ENCODE results near the gene DMD. TPM values are rescaled to one million over a fixed set of nuclear protein-coding genes. Genes with fewer than 3 reads are reported as not detected.

The DMD gene
- polyA plus RNA-seq, 4 donors = 15.1 to 19.3 (median 17.7) TPM

DNA sequence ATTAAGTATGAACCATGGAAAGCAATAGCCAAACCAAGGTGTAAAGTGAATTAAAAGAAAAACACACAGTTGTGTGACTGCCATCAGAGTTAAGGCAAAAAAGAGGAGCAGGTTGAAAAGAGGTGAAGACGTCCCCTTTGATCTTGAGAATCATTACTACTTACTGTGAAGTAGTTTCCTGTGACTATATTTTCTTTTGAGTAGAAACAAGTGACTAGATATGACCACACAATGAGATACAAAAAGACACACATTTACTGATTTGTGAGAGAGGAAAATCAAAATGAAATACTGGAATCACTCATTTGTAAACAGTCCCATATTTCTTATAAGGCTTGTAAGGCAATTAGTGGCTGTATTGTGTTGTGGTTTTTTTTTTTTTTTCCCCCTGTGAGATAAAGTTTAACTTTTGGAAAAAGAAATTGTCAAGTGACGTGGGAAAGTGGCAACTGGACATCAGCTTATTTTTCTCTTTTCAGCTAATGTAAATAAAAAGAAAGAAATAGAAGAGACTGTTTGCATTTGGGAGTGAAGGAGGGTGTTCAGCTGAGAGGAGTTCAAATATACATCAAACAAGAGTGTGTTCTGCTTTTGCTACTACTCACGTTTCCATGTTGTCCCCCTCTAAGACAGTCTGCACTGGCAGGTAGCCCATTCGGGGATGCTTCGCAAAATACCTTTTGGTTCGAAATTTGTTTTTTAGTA, 2033.1 kb downstream of the DMD start:
- no peak for DNase-seq (ENCODE audit: low read depth in 4 of 4, low spot score in 3 of 4)

DNA sequence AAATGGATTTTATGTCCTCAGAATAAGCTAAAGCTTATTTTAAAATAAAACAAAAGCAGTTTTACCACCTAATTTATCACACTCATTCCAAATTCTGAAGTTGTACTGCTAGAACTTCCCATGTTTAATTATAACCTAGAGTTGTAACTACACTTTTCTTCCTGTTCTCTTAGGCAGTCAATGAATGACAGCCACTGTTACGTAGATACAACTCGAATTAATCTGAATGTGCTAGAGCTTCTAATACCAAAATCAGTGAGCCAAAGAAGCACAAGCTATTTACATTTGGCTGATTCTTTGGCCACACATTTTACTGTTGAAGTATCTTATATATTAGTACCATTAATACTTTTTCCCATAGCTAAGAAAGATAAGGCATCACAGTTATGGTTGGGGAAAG, 2040.6 kb downstream of the DMD start:
- no peak for DNase-seq (ENCODE audit: low read depth in 4 of 4, low spot score in 3 of 4)

DNA sequence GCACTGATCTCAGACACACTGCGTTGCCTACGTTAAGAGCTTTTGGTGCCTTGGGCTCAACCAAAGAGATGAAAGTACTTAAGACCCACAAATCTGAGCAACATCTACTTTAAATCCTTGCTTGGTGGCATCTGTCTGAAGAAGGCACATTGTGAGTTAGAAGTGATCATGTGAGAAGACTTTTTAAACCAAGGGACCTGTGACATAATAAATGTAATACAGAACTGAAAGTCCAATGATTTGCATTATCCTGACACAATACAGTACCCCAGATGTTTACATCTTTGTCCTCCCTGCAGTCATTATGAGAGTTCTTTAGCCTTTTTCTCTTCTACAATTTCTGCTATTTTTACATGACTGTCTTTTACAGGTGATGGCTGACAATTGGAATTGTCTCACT, 2042.8 kb downstream of the DMD start:
- no peak for DNase-seq (ENCODE audit: low read depth in 4 of 4, low spot score in 3 of 4)

DNA sequence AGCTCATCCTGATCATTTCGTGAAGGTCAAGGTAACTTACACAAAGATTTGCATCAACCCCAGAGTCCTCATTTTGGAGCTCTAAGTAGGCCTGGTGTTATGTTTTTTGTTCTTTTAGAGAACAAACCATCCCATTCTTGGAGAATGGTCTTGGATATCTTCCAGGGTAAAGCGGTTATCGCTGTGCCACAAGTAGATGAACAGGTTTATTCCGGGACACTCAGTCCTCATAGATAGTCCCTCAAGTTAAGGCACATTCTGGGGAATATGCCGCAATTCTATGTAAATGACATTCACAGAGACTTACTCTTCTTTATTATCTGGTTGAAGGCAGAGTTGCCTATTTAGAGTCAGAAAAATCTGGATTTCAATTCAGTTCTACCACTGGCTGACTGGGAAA, 2044.5 kb downstream of the DMD start:
- DNase-seq (ENCODE audit: low read depth in 4 of 4, low spot score in 3 of 4) = no peak

DNA sequence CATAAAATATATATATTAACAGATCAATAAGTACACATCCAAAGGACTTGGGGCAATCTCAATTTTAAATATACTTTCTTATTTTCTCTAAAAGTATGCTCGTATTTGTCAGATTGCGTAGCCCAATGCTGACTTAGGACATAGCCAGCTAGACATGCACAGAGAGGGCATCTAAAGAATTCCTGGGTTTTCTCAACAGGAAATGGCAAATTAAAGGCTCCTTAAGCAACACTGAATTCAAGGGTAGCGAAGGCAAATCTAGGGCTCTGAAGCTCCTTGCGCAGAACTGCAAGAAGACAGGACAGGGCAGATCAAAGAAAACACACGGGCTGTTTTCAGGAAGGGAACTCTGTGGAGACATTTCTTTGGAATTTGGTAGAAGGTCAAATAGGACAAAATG, 2044.9 kb downstream of the DMD start:
- no peak for DNase-seq (ENCODE audit: low read depth in 4 of 4, low spot score in 3 of 4)

DNA sequence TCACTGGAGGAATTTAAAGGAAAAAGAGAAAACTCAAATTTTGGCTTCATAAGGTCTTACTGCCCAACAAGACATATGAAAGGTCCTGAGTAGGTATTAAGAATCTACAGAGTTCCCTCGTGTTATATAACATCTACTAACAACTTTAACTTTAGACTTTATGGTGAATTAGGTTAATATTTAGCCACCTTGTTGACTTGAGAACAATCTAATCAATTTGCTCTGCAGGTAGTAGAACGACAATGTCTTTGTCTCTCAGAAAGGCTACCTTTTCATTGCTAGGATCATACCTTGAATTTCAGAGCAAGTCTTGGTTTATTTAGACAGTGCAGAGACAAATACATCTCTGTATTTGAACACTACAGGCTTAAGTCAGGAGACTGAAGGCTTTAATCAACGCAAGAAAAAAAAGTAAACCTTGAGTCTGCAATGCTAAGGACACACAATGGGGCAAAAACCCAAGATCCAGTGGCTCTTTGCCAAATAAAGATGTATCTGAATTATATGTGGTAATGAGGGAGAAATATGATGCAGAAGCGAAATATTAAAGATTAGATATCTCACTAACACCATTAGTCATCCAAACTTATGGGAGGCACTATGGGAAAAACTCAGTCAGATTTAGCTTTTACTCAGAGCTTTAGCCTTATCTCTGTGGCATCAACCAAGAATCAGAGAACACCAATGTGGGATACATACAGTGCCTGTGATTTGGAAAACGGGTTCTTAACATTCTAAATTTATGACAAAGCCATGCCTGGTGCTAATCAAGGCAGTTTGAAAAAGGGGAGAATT, 2045.9 kb downstream of the DMD start:
- no peak for DNase-seq (ENCODE audit: low read depth in 4 of 4, low spot score in 3 of 4)

DNA sequence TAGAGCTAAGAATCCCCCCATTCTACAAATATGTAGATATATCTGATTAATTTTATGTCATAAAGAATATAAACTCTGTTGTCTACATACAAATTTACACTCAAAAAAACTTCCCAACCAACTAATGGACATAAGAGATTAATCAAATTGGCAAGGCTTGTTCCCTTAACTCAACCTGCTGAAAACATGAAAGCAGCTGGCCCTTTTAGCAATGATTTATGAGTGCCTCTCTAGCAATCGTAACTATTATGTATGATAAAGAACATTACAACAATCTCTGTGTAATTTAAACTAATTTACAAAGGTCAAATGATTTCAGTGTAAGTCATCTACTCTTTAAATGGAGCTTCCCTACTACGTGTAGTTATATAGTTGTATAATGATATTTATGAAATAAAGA, 2056.4 kb downstream of the DMD start:
- no peak for DNase-seq (ENCODE audit: low read depth in 4 of 4, low spot score in 3 of 4)

GRCh38 chrX:31153475-31154047, 2057.8 kb downstream of the DMD start:
- DNase-seq (ENCODE audit: low read depth in 4 of 4, low spot score in 3 of 4) = no peak

DNA sequence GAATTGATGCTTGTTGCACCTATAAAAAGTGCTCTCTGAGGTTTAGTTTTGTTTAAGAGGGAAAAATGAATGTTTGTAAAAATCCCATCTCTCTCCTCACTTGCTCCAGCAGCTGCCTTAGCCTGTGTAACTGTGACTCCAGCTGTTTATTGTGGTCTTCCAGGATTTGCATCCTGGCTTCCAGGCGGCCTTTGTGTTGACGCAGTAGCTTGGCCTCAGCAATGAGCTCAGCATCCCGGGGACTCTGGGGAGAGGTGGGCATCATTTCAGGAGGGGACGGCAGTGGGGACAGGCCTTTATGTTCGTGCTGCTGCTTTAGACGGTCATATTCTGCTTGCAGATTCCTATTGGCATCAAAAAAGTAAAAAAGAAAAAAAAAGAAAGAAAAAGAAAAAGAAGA, 2064.2 kb downstream of the DMD start:
- no peak for DNase-seq (ENCODE audit: low read depth in 4 of 4, low spot score in 3 of 4)

- DNase-seq (ENCODE audit: low read depth in 4 of 4, low spot score in 3 of 4) = no peak
These were observed 2071.4 kb downstream of the DMD start for GRCh38 chrX:31139961-31140360.

DNA sequence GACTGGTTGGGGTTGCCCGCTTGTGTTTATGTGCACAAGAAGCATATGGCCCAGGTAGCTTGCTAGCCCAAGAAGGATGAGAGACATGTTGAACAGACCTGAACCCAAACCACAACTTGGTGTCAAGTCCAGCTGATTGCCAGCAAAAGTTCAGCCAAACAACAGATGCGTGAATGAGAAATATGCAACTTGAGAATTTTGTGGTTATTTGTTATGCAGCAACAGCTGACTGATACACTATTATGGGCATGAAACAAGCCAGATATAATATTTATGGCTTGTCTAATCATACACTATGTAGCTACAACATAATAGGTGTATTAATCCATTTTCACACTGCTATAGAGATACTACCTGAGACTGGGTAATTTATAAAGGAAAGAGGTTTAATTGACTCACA, 2073.2 kb downstream of the DMD start:
- no peak for DNase-seq (ENCODE audit: low read depth in 4 of 4, low spot score in 3 of 4)

- no peak for DNase-seq (ENCODE audit: low read depth in 4 of 4, low spot score in 3 of 4)
These were observed 2075.2 kb downstream of the DMD start for GRCh38 chrX:31136144-31136611.

DNA sequence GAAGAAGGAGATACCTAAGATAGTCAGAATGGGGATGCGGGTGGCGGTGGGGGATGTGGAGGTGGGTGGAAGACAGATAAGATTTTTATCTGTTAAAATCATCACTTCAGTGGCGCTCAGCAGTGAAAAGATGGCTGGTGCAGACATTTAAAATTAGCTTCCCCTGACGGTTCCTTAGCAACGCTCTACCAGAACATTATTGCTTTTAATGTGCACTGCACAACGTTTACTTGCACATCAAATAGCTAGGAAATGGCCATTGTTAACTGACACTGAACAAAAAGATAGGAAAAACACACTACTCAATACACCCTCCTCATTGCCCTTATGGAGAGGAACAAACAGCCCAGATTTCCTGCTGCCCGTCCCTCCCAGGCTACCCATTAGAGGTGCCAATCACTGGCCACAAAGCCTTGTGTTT, 2078.5 kb downstream of the DMD start:
- DNase-seq (ENCODE audit: low read depth in 4 of 4, low spot score in 3 of 4) = no peak

GRCh38 chrX:31130457-31131220, 2080.7 kb downstream of the DMD start:
- DNase-seq (ENCODE audit: low read depth in 4 of 4, low spot score in 3 of 4) = peak in 1 of 4 donors; percentile 5

GRCh38 chrX:31128855-31129254, 2082.5 kb downstream of the DMD start:
- no peak for DNase-seq (ENCODE audit: low read depth in 4 of 4, low spot score in 3 of 4)

DNA sequence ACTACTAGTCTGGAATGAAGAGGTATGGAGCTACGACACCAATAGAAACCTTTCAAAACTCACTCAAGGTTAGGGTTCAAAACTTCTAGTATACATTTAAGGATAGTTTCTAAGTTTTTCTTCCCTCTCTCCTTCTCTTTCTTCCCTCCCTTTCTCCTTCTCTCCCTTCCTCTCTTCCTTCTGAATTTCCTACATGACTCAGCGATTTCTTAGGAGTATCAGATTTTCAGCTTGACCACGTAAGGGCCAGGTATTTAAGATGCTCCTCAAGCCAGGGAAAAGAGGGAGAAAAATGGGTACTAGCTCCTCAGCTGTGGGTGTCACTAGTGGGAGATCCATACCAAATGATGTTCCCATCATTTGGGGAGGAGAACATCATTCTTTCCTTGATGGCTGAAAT, 2083.6 kb downstream of the DMD start:
- DNase-seq (ENCODE audit: low read depth in 4 of 4, low spot score in 3 of 4) = no peak

- DNase-seq (ENCODE audit: low read depth in 4 of 4, low spot score in 3 of 4) = no peak
These were observed 2085.1 kb downstream of the DMD start for GRCh38 chrX:31126205-31126604.

- DNase-seq (ENCODE audit: low read depth in 4 of 4, low spot score in 3 of 4) = no peak
These were observed 2086.8 kb downstream of the DMD start for GRCh38 chrX:31124536-31124935.

DNA sequence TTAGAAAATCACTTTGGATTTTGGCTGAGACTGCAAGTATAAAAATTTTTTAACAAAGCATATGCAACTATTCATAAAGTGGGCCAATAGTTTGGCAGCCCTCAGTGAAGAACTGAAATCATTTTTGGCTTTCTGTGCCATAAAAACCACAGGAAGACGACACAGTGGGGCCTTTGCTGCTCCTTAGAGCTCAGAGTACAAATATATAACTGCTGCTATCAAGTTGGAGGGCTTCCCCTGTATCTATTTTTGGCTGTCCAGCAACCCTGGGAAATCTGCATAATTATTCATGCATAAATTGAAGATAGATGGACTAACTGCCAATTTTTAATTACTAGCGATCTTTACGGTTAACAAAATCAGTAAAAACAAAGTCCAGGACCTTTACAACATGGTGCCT, 2088.0 kb downstream of the DMD start:
- no peak for DNase-seq (ENCODE audit: low read depth in 4 of 4, low spot score in 3 of 4)

DNA sequence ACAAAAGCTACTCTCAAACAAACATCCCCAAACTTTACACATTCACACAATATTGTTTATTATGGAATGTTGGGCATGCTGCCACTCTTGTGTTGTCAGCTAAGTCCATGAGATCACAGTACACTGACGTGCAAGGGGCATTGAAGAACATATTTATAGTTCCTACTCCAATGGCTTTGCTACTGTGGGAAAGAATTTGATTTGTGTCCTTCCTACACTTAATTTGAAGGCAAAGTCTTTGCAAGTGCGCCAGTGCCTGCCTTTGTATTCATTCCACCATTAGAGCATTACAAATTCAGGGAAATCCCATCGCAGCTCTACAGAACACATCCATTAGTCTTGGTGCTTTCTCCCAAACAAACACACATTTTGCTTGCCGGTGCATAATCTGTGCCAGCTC, 2094.1 kb downstream of the DMD start:
- DNase-seq (ENCODE audit: low read depth in 4 of 4, low spot score in 3 of 4) = no peak

DNA sequence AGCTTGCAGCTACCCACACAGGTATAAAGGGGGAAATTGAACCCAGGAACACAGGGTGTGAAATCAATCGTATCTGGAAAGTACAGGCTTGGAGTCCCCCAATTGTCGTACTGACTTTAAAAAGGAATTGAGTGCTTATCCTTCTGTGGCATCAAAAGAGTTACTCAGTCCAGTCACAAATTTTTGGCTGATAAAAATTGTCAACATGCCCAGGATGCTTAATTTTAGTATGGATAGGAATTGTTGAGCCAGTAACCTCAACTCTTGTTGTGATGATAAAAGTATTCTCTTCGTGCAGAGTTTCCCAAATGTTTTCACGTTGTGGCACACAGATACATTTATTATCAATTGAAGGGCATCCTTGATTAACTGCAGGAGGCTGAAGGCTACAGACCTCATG, 2096.0 kb downstream of the DMD start:
- DNase-seq (ENCODE audit: low read depth in 4 of 4, low spot score in 3 of 4) = no peak

Data from right renal pelvis (tissue), 4 donors.